OCI-LY3 (cell line): Measurements from ENCODE around the gene RIPK4.

Experiments
- CTCF ChIP-seq: fragments of 200-600, 300-600 bp; sonication (generic); IDR thresholded peaks from 2 replicates; pipeline ENCODE4 v1.5.1; 2014; ENCODE audit warnings: antibody characterized with exemption, low read length, low read depth
- EZH2phosphoT487 ChIP-seq: fragments of 200-600 bp; shearing (Covaris generic); IDR thresholded peaks from 2 replicates; pipeline ENCODE4 v1.6.1; 2018; ENCODE audit warnings: antibody characterized with exemption, mixed run types, low read depth

GRCh38 chr21:41698071-41698470 is 68.8 kb downstream of the RIPK4 start:
- TF ChIP-seq EZH2phosphoT487 (no peak), CTCF (no peak)
